Measurements from ENCODE around the gene AKT2.

The AKT2 gene

GRCh38 chr19:40254714-40255418 is 30.3 kb downstream of the AKT2 start:
- H3K4me3 ChIP-seq (ENCODE audit: low read depth, low read length) = no peak overlapping the region
- ChIA-PET CTCF (no interaction called here), POLR2A (no interaction called here)
- DNase-seq (ENCODE audit: low read depth, low spot score) = no peak
- TF ChIP-seq CTCF (IDR thresholded peaks at IDR 0.05; ENCODE audit: insufficient read depth, low read length, missing control alignments) = no peak

GRCh38 chr19:40253611-40254092 is 31.5 kb downstream of the AKT2 start:
- no peak overlapping the region for H3K4me3 ChIP-seq (ENCODE audit: low read depth, low read length)
- ChIA-PET POLR2A (no interaction called here), CTCF (no interaction called here)
- no peak for TF ChIP-seq CTCF (IDR thresholded peaks at IDR 0.05; ENCODE audit: insufficient read depth, low read length, missing control alignments)
- DNase-seq (ENCODE audit: low read depth, low spot score) = no peak

- TF ChIP-seq CTCF (IDR thresholded peaks at IDR 0.05; ENCODE audit: insufficient read depth, low read length, missing control alignments) = no peak
- no peak for DNase-seq (ENCODE audit: low read depth, low spot score)
- H3K4me3 ChIP-seq (ENCODE audit: low read depth, low read length) = no peak overlapping the region
- ChIA-PET CTCF (interaction anchor here (0.9 to 1.1 kb wide), 2 partner anchors 24 to 211 kb away, joined by 3 read pairs; no protein-coding TSS in a partner anchor), POLR2A (no interaction called here)
Measured at GRCh38 chr19:40252395-40252794, 32.8 kb downstream of the AKT2 start.

GRCh38 chr19:40251991-40252390 is 33.2 kb downstream of the AKT2 start:
- POLR2A ChIA-PET = no interaction called here
- CTCF ChIA-PET = interaction anchor here (0.9 to 1.1 kb wide), 2 partner anchors 24 to 212 kb away, joined by 3 read pairs; no protein-coding TSS in a partner anchor
- DNase-seq (ENCODE audit: low read depth, low spot score) = no peak
- no peak overlapping the region for H3K4me3 ChIP-seq (ENCODE audit: low read depth, low read length)
- no peak for TF ChIP-seq CTCF (IDR thresholded peaks at IDR 0.05; ENCODE audit: insufficient read depth, low read length, missing control alignments)

GRCh38 chr19:40251244-40251643 is 33.9 kb downstream of the AKT2 start:
- POLR2A ChIA-PET = no interaction called here
- no peak overlapping the region for H3K4me3 ChIP-seq (ENCODE audit: low read depth, low read length)
- CTCF ChIA-PET = interaction anchor here (1.3 to 2.2 kb wide), 2 partner anchors 8 to 22 kb away, joined by 3 to 4 read pairs; no protein-coding TSS in a partner anchor
- no peak for DNase-seq (ENCODE audit: low read depth, low spot score)
- TF ChIP-seq CTCF (IDR thresholded peaks at IDR 0.05; ENCODE audit: insufficient read depth, low read length, missing control alignments) = no peak

GRCh38 chr19:40249781-40250180 is 35.4 kb downstream of the AKT2 start:
- ChIA-PET POLR2A (no interaction called here), CTCF (interaction anchor here (2.2 kb wide), 1 partner anchor 9 kb away, joined by 4 read pairs; no protein-coding TSS in a partner anchor)
- no peak for TF ChIP-seq CTCF (IDR thresholded peaks at IDR 0.05; ENCODE audit: insufficient read depth, low read length, missing control alignments)
- DNase-seq (ENCODE audit: low read depth, low spot score) = no peak
- H3K4me3 ChIP-seq (ENCODE audit: low read depth, low read length) = no peak overlapping the region
